Measurements from ENCODE around the gene ADPGK. TPM values are rescaled to one million over a fixed set of nuclear protein-coding genes. Genes with fewer than 3 reads are reported as not detected.

Gene ADPGK
- total RNA-seq, 1 experiment from 2014 or later: 54.8 TPM

DNA sequence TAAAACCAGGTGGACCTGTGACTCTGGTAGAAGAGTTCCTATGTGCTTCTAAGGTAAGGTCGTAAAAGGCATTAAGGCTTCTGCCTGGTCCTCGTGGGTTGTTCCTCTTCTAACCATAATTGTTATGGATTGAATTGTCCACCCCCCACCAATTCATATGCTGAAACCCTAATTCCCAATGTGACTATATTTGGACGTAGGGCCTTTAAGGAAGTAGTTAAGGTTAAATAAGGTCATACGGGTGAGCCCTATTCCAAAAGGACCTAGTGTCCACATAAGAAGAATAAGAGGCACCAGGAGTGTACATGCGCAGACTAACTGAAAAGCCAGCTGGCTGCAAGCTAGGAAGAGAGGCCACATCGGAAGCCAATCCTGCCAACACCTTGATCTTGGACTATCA lies 1.9 kb downstream of the ADPGK start:
- Histone ChIP-seq H3K9ac (ENCODE audit: extremely low read depth, insufficient read length, low read length) (no peak overlapping the region), H2AFZ (ENCODE audit: low read length) (no peak overlapping the region), H3K23me2 (ENCODE audit: insufficient read length, low read depth, low read length, poor library complexity, severe bottlenecking) (peaks cover 3% of the 10 kb centered on the region), H4K20me1 (ENCODE audit: control insufficient read depth, insufficient read depth, insufficient read length) (no peaks in the 10 kb centered on the region), H3K56ac (ENCODE audit: insufficient read length, low read depth, low read length) (no peak overlapping the region), H3K4ac (ENCODE audit: low read depth, low read length) (no peak overlapping the region), H3K4me1 (ENCODE audit: insufficient read depth, low read length) (peaks cover 9% of the 10 kb centered on the region; the same call in 1 of the 2 replicates), H3K14ac (ENCODE audit: insufficient read depth, low read length) (no peak overlapping the region), H2BK20ac (ENCODE audit: low read depth, low read length, poor library complexity, severe bottlenecking) (no peak overlapping the region), H2BK5ac (ENCODE audit: insufficient read length, low read length) (no peak overlapping the region), H3K18ac (ENCODE audit: insufficient read length, low read depth, low read length) (no peak overlapping the region), H2AK5ac (ENCODE audit: insufficient read length, low read length) (no peak overlapping the region), H4K5ac (ENCODE audit: insufficient read length, low read depth, low read length) (no peak overlapping the region), H3K27ac (ENCODE audit: insufficient read length, low read depth, low read length) (no peak overlapping the region), H3K9me3 (ENCODE audit: control insufficient read depth, low read depth, low read length) (no peaks in the 10 kb centered on the region), H3T11ph (ENCODE audit: low read length) (no peak overlapping the region), H3K4me2 (ENCODE audit: insufficient read depth, insufficient read length, low read length) (peak overlapping the region; percentile 90), H3K79me2 (ENCODE audit: insufficient read depth, low read length) (peaks cover 16% of the 10 kb centered on the region; the same call in 1 of the 2 replicates), H4K8ac (replicated peaks; ENCODE audit: insufficient read length, low read depth, low read length) (no peak overlapping the region), H2BK12ac (ENCODE audit: insufficient read length, low read depth, low read length) (no peak overlapping the region), H4K91ac (ENCODE audit: insufficient read length, low read depth, low read length) (no peak overlapping the region), H2BK15ac (ENCODE audit: low read depth, low read length) (no peak overlapping the region), H2BK120ac (ENCODE audit: low read depth, low read length, poor library complexity, severe bottlenecking) (no peak overlapping the region), H3K79me1 (ENCODE audit: insufficient read depth, low read depth, low read length, poor library complexity, severe bottlenecking) (peaks cover 4% of the 10 kb centered on the region), H3K27me3 (ENCODE audit: insufficient read depth, low read length) (no peaks in the 10 kb centered on the region), H3K23ac (ENCODE audit: insufficient read length, low read depth, low read length) (no peak overlapping the region)
- no peaks in the 10 kb centered on the region for H3K27me3 Mint-ChIP-seq (ENCODE audit: low read depth)
- peaks cover 2 to 14% (median 13%) of the 10 kb centered on the region in 3 experiments; a peak in 4 of 7 replicates for H3K36me3 Mint-ChIP-seq (ENCODE audit: insufficient read depth in 1 of 3, low read depth in 3 of 3)
- H3K4me1 Mint-ChIP-seq: peaks cover 20 to 27% of the 10 kb centered on the region in 2 experiments
- TF ChIP-seq, protein P1, sequence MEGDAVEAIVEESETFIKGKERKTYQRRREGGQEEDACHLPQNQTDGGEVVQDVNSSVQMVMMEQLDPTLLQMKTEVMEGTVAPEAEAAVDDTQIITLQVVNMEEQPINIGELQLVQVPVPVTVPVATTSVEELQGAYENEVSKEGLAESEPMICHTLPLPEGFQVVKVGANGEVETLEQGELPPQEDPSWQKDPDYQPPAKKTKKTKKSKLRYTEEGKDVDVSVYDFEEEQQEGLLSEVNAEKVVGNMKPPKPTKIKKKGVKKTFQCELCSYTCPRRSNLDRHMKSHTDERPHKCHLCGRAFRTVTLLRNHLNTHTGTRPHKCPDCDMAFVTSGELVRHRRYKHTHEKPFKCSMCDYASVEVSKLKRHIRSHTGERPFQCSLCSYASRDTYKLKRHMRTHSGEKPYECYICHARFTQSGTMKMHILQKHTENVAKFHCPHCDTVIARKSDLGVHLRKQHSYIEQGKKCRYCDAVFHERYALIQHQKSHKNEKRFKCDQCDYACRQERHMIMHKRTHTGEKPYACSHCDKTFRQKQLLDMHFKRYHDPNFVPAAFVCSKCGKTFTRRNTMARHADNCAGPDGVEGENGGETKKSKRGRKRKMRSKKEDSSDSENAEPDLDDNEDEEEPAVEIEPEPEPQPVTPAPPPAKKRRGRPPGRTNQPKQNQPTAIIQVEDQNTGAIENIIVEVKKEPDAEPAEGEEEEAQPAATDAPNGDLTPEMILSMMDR (conservative IDR thresholded peaks at IDR 0.05): no peak
- no CpG with 5 or more reads among the region's 6 CpGs for WGBS (ENCODE audit: extremely low coverage, insufficient read length, low lambda C conversion rate)
- H3K27ac Mint-ChIP-seq: no peak overlapping the region; a peak in 1 of 7 replicates
- H3K4me3 Mint-ChIP-seq: peak overlapping the region; percentile 62 to 87; a peak in 4 of 5 replicates
- no peaks in the 10 kb centered on the region for H3K9me3 Mint-ChIP-seq
- no peak for DNase-seq
